Osteocyte (in vitro differentiated cells): ENCODE measurements around the gene GDAP2. TPM values are rescaled to one million over a fixed set of nuclear protein-coding genes. Genes with fewer than 3 reads are reported as not detected.

Source experiments
- DNase-seq: peaks from one replicate; pipeline ENCODE4 v3.0.0; 2021; ENCODE audit warnings: mixed read lengths; ENCODE audit not compliant: unreplicated experiment; ENCODE audit errors: extremely low spot score
- H3K27ac Mint-ChIP-seq: one replicate; pipeline ENCODE4 v1.8.0; 2021; ENCODE audit warnings: mild to moderate bottlenecking, mixed read lengths; ENCODE audit not compliant: unreplicated experiment
- H3K27me3 Mint-ChIP-seq: one replicate; pipeline ENCODE4 v1.8.0; 2021; ENCODE audit warnings: mixed read lengths; ENCODE audit not compliant: unreplicated experiment
- H3K36me3 Mint-ChIP-seq: one replicate; pipeline ENCODE4 v1.8.0; 2021; ENCODE audit warnings: mixed read lengths; ENCODE audit not compliant: unreplicated experiment
- H3K4me1 Mint-ChIP-seq: one replicate; pipeline ENCODE4 v1.8.0; 2021; ENCODE audit warnings: mixed read lengths; ENCODE audit not compliant: unreplicated experiment
- H3K4me3 Mint-ChIP-seq: one replicate; pipeline ENCODE4 v1.8.0; 2021; ENCODE audit warnings: mild to moderate bottlenecking, moderate library complexity, mixed read lengths; ENCODE audit not compliant: unreplicated experiment
- H3K9me3 Mint-ChIP-seq: one replicate; pipeline ENCODE4 v1.8.0; 2021; ENCODE audit warnings: mixed read lengths; ENCODE audit not compliant: unreplicated experiment
- CTCF ChIP-seq: fragments of 200-600 bp; sonication (generic); IDR thresholded peaks from 2 replicates; pipeline ENCODE4 v1.5.0; 2021; ENCODE audit warnings: antibody characterized with exemption, mild to moderate bottlenecking, moderate library complexity
- long read RNA-seq: library from polyadenylated mRNA; unstranded; transcript quantifications from one replicate; pipeline ENCODE4 v2.0.0, GENCODE V29; 2021
- total RNA-seq: library from RNA; stranded (reverse); gene quantifications from 2 replicates; pipeline ENCODE4 v1.2.1, GENCODE V29; 2021

The GDAP2 gene
- 21.5 and 22.9 TPM in 2 replicates for total RNA-seq
- long read RNA-seq, full-length matches to known transcripts, result 67 of 112 reads
- long read RNA-seq, partial matches to known transcripts, result 20 of 112 reads
- long read RNA-seq, other reads (novel, unspliced or antisense), result 25 of 112 reads

- Mint-ChIP-seq H3K27ac (peak within 1 kb of the TSS; percentile 96), H3K36me3 (peaks cover 4% of the 10 kb centered on the region), H3K4me1 (peaks cover 29% of the 10 kb centered on the region), H3K9me3 (no peaks in the 10 kb centered on the region), H3K4me3 (peak within 1 kb of the TSS; percentile 94), H3K27me3 (no peaks in the 10 kb centered on the region)
- no peak for TF ChIP-seq CTCF
- peak; percentile 97 for DNase-seq
These were observed at the start of gene GDAP2, which contains the start of gene WDR3 for GRCh38 chr1:117929343-117930172. TSS of gene GDAP2 (minus strand) at chr1:117929621. CDS start at chr1:117920357, 9,264 bp downstream. TSS of gene WDR3 (plus strand) at chr1:117929739. CDS start at chr1:117933320, 3,581 bp downstream.

GRCh38 chr1:117976381-117976780, 47.0 kb upstream of the GDAP2 start:
- DNase-seq, result no peak
- no peak for TF ChIP-seq CTCF
- Mint-ChIP-seq H3K27ac (no peak overlapping the region), H3K27me3 (peaks cover 24% of the 10 kb centered on the region), H3K4me1 (no peaks in the 10 kb centered on the region), H3K4me3 (no peak overlapping the region), H3K9me3 (no peaks in the 10 kb centered on the region), H3K36me3 (no peaks in the 10 kb centered on the region)

DNA sequence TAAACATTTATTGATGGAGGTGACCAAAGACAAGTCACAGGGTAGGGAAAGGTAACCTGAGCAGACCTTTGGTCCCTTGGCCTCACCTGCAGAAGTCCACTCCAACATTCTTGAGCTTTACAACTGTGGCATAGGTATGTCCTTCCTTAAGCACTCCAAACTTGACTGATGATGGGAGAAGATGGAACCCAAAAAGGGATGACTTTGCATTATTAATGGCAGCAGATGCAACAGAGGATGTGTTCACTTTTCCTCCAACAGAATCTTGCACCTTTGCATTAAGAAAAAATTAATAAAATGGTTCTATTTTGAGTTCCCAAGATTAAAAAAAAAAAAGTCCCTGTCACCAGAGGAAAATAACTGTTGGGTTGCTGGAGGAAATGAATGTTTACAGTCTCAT, 42.4 kb upstream of the GDAP2 start:
- H3K4me1 Mint-ChIP-seq, result peaks cover 9% of the 10 kb centered on the region
- no peak for DNase-seq
- TF ChIP-seq CTCF, result no peak
- no peaks in the 10 kb centered on the region for H3K9me3 Mint-ChIP-seq
- no peak overlapping the region for H3K4me3 Mint-ChIP-seq
- H3K27me3 Mint-ChIP-seq, result peaks cover 26% of the 10 kb centered on the region
- no peaks in the 10 kb centered on the region for H3K36me3 Mint-ChIP-seq
- no peak overlapping the region for H3K27ac Mint-ChIP-seq

DNA sequence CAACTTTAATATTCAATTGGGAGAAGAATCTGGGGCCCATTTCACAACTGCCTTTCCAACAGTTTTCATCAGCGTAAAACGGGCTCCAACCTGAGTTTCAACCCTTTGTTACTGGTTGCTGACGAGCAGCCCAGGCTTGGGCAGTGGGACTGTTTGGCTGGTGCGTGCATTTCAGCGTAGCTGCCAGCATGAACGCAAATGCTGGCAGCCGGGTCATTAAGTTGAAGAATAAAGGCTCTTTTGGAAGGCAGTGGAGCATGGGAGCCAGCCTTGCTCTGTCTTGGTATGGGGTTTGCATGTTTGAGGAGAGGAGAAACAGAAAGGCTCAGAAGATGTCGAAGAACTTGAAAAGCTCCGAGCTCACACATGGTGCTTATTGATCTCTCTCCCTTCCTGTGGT, 40.8 kb upstream of the GDAP2 start:
- no peak overlapping the region for H3K27ac Mint-ChIP-seq
- peaks cover 2% of the 10 kb centered on the region for H3K36me3 Mint-ChIP-seq
- peaks cover 24% of the 10 kb centered on the region for H3K27me3 Mint-ChIP-seq
- H3K4me3 Mint-ChIP-seq, result no peak overlapping the region
- peaks cover 9% of the 10 kb centered on the region for H3K4me1 Mint-ChIP-seq
- TF ChIP-seq CTCF, result no peak
- no peak for DNase-seq
- no peaks in the 10 kb centered on the region for H3K9me3 Mint-ChIP-seq

DNA sequence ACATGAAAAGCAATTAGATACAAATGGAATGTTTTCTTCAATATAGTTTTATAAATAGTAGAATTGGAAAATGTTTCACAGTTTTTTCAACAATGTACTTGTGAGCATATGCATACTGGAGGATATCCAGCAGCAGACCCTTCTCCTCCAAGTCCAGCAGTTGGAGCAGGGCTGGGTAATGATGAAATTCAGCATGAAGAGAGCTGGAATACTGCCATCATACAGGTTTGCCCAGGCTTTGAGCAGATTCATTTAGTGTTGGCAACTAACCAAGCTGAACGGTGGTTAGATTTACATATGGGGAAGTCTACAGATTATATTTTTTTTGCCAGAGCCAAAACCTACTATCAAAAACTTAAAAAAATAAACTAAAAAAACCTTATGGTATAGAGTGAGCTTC, 38.5 kb upstream of the GDAP2 start:
- DNase-seq, result no peak
- H3K9me3 Mint-ChIP-seq, result no peaks in the 10 kb centered on the region
- H3K4me3 Mint-ChIP-seq, result no peak overlapping the region
- TF ChIP-seq CTCF, result no peak
- H3K27ac Mint-ChIP-seq, result peak overlapping the region; percentile 40
- H3K4me1 Mint-ChIP-seq, result peaks cover 9% of the 10 kb centered on the region
- peaks cover 7% of the 10 kb centered on the region for H3K27me3 Mint-ChIP-seq
- peaks cover 9% of the 10 kb centered on the region for H3K36me3 Mint-ChIP-seq
